OCI-LY7 (cell line): Measurements from ENCODE around the gene TTC28. TPM values are rescaled to one million over a fixed set of nuclear protein-coding genes. Genes with fewer than 3 reads are reported as not detected.

Experiments used
- BruUV-seq: library from RNA; stranded (reverse); fragments of 400-500 nt; replicated peaks from 2 replicates; lab custom pipeline; 2021; lab: Mats Ljungman, UMichigan
- CTCF ChIA-PET: fragments of 300-600 bp; sonication (Branson Sonifier 250); formaldehyde crosslinking; loops from one replicate; lab custom pipeline; 2022; ENCODE audit warnings: antibody characterized with exemption; ENCODE audit not compliant: unreplicated experiment; lab: Charles Lee
- POLR2A ChIA-PET: fragments of 300-600 bp; sonication (Branson Sonifier 250); formaldehyde crosslinking; loops from one replicate; lab custom pipeline; 2022; ENCODE audit warnings: antibody characterized with exemption; lab: Charles Lee
- DNase-seq: peaks from one replicate; pipeline ENCODE4 v3.0.0-alpha.2; 2015; ENCODE audit warnings: low spot score
- H2AFZ ChIP-seq: fragments of 200-600 bp; sonication (generic), shearing (Covaris generic); 2 replicates; pipeline ENCODE4 v1.6.1; 2014; ENCODE audit warnings: mild to moderate bottlenecking, antibody characterized with exemption, low read length, moderate library complexity
- H3K27ac ChIP-seq: fragments of 200-600 bp; sonication (generic); 2 replicates; pipeline ENCODE4 v1.5.1; 2014; ENCODE audit warnings: mixed run types, low read depth, mild to moderate bottlenecking, moderate library complexity, low read length, inconsistent platforms; ENCODE audit not compliant: poor library complexity, severe bottlenecking
- H3K36me3 ChIP-seq: fragments of 200-600 bp; sonication (generic); 2 replicates; pipeline ENCODE4 v1.6.1; 2014; ENCODE audit warnings: mild to moderate bottlenecking, antibody characterized with exemption, low read length, moderate library complexity, mixed read lengths; ENCODE audit not compliant: insufficient read depth
- H3K4me1 ChIP-seq: fragments of 200-600 bp; sonication (generic); 2 replicates; pipeline ENCODE4 v1.5.1; 2014; ENCODE audit warnings: mild to moderate bottlenecking, low read length; ENCODE audit not compliant: insufficient read depth, poor library complexity, severe bottlenecking
- H3K4me2 ChIP-seq: fragments of 200-600 bp; sonication (generic); 2 replicates; pipeline ENCODE4 v1.6.1; 2014; ENCODE audit warnings: mild to moderate bottlenecking, low read length
- H3K4me3 ChIP-seq: fragments of 200-600 bp; sonication (generic); 2 replicates; pipeline ENCODE4 v1.5.1; 2014; ENCODE audit warnings: mild to moderate bottlenecking, low read depth, low read length; ENCODE audit not compliant: poor library complexity, severe bottlenecking
- H3K79me2 ChIP-seq: fragments of 200-600 bp; sonication (generic); 2 replicates; pipeline ENCODE4 v1.6.1; 2016; ENCODE audit warnings: low read depth, mild to moderate bottlenecking, low read length, moderate library complexity, mixed read lengths; ENCODE audit not compliant: insufficient read depth
- H3K9me2 ChIP-seq: fragments of 200-600 bp; sonication (generic); 2 replicates; pipeline ENCODE4 v1.6.1; 2016; ENCODE audit warnings: mild to moderate bottlenecking, low read length, mixed read lengths; ENCODE audit not compliant: insufficient read depth
- H3K9me3 ChIP-seq: fragments of 200-600 bp; sonication (generic); 2 replicates; pipeline ENCODE4 v1.6.1; 2014; ENCODE audit warnings: mild to moderate bottlenecking, mixed run types, low read length, mixed read lengths
- H4K20me1 ChIP-seq: fragments of 200-600 bp; sonication (generic); 2 replicates; pipeline ENCODE4 v1.6.1; 2014; ENCODE audit warnings: mild to moderate bottlenecking, antibody characterized with exemption, low read length, moderate library complexity, mixed read lengths; ENCODE audit not compliant: insufficient read depth
- CTCF ChIP-seq: fragments of 200-600 bp; sonication (generic); conservative IDR thresholded peaks from 2 replicates; pipeline ENCODE4 v1.5.1; 2014; ENCODE audit warnings: mild to moderate bottlenecking, antibody characterized with exemption, low read length, moderate library complexity, mixed read lengths
- EZH2phosphoT487 ChIP-seq: fragments of 200-600 bp; sonication (generic); IDR thresholded peaks from 2 replicates; pipeline ENCODE4 v1.6.1; 2018; ENCODE audit warnings: low read depth, borderline replicate concordance, mild to moderate bottlenecking, mixed run types, antibody characterized with exemption, low read length, moderate library complexity, mixed read lengths
- intact Hi-C: fragments of 100-400 bp; cut with micrococcal nuclease; formaldehyde crosslinking; loops from one replicate; pipeline ENCODE4 v1.10.0; 2022; ENCODE audit not compliant: unreplicated experiment
- total RNA-seq, 2 experiments: library from RNA; depleted of rRNA in 1 of 2; stranded (reverse); fragments of >200 nt in 1 of 2; shearing (Covaris generic) in 1 of 2; gene quantifications; 2 replicates each; pipeline ENCODE4 v1.2.3, GENCODE V29; 2014 to 2022

The TTC28 gene
- total RNA-seq, 2 experiments from 2014 or later, result under 0.01 to 0.55 TPM

GRCh38 chr22:28027453-28028448 lies 651.9 kb downstream of the TTC28 start:
- BruUV-seq, result no TSS peak
- H3K36me3 ChIP-seq, result no peaks in the 10 kb centered on the region
- no peaks in the 10 kb centered on the region for H4K20me1 ChIP-seq
- CTCF ChIA-PET, result no interaction called here
- H2AFZ ChIP-seq, result no peak overlapping the region
- POLR2A ChIA-PET, result no interaction called here
- no peak overlapping the region for H3K4me3 ChIP-seq
- TF ChIP-seq CTCF, result no peak
- TF ChIP-seq EZH2phosphoT487, result no peak
- no peaks in the 10 kb centered on the region for H3K9me2 ChIP-seq
- no peaks in the 10 kb centered on the region for H3K9me3 ChIP-seq
- no peaks in the 10 kb centered on the region for H3K4me1 ChIP-seq
- H3K79me2 ChIP-seq, result no peaks in the 10 kb centered on the region
- intact Hi-C loops, result no loop called here
- H3K27ac ChIP-seq, result no peak overlapping the region
- DNase-seq, result no peak
- no peak overlapping the region for H3K4me2 ChIP-seq

GRCh38 chr22:28025866-28026575 lies 653.6 kb downstream of the TTC28 start:
- H3K36me3 ChIP-seq, result no peaks in the 10 kb centered on the region
- no peak for DNase-seq

More at GRCh38 chr22:28025866-28026575, 653.6 kb downstream of the TTC28 start:
- H3K4me1 ChIP-seq, result no peaks in the 10 kb centered on the region
- no TSS peak for BruUV-seq
- no peak for TF ChIP-seq CTCF
- TF ChIP-seq EZH2phosphoT487, result no peak
- POLR2A ChIA-PET, result no interaction called here
- H3K9me3 ChIP-seq, result no peaks in the 10 kb centered on the region
- no peak overlapping the region for H3K4me2 ChIP-seq
- intact Hi-C loops, result no loop called here
- H2AFZ ChIP-seq, result no peak overlapping the region
- H3K27ac ChIP-seq, result no peak overlapping the region
- no peaks in the 10 kb centered on the region for H3K9me2 ChIP-seq
- H4K20me1 ChIP-seq, result no peaks in the 10 kb centered on the region
- H3K79me2 ChIP-seq, result no peaks in the 10 kb centered on the region
- CTCF ChIA-PET, result no interaction called here
- no peak overlapping the region for H3K4me3 ChIP-seq
